Measurements from ENCODE around the gene CMC1. TPM values are rescaled to one million over a fixed set of nuclear protein-coding genes. Genes with fewer than 3 reads are reported as not detected.
"Not testable (repeated sequence)": the region's sequence is repeated elsewhere in the genome, so short reads cannot be mapped to it uniquely, and the experiment has no call there.

Gene CMC1
- total RNA-seq, 1 experiment from 2014 or later, result 4.4 TPM

GRCh38 chr3:28244491-28244890, 3.1 kb downstream of the CMC1 start:
- DNase-seq (ENCODE audit: low spot score), result no peak

- DNase-seq (ENCODE audit: low spot score), result no peak
These were observed 5.9 kb downstream of the CMC1 start for GRCh38 chr3:28247286-28247685.

- DNase-seq (ENCODE audit: low spot score), result no peak
These were observed 9.6 kb downstream of the CMC1 start for GRCh38 chr3:28250999-28251398.

- no peak for DNase-seq (ENCODE audit: low spot score)
These were observed 10.6 kb downstream of the CMC1 start for GRCh38 chr3:28252001-28252431.

GRCh38 chr3:28253040-28253715, 11.8 kb downstream of the CMC1 start:
- no peak for DNase-seq (ENCODE audit: low spot score)

GRCh38 chr3:28262001-28262400, 20.6 kb downstream of the CMC1 start:
- no peak for DNase-seq (ENCODE audit: low spot score)

- no peak for DNase-seq (ENCODE audit: low spot score)
These were observed 24.2 kb downstream of the CMC1 start for GRCh38 chr3:28265641-28266040.

- no peak for DNase-seq (ENCODE audit: low spot score)
These were observed 26.8 kb downstream of the CMC1 start for GRCh38 chr3:28267984-28268849.

GRCh38 chr3:28268989-28269388, 27.6 kb downstream of the CMC1 start:
- no peak for DNase-seq (ENCODE audit: low spot score)

- DNase-seq (ENCODE audit: low spot score), result not testable (repeated sequence)
These were observed 28.5 kb downstream of the CMC1 start for GRCh38 chr3:28269884-28270283.

- no peak for DNase-seq (ENCODE audit: low spot score)
These were observed 32.4 kb downstream of the CMC1 start for GRCh38 chr3:28273837-28274236.

- no peak for DNase-seq (ENCODE audit: low spot score)
These were observed 37.5 kb downstream of the CMC1 start for GRCh38 chr3:28278918-28279317.

GRCh38 chr3:28279770-28280169, 38.4 kb downstream of the CMC1 start:
- no peak for DNase-seq (ENCODE audit: low spot score)

GRCh38 chr3:28280781-28281180, 39.4 kb downstream of the CMC1 start:
- no peak for DNase-seq (ENCODE audit: low spot score)

- peak; percentile 57 for DNase-seq (ENCODE audit: low spot score)
These were observed 45.2 kb downstream of the CMC1 start for GRCh38 chr3:28286595-28286994.

GRCh38 chr3:28287046-28287445, 45.6 kb downstream of the CMC1 start:
- DNase-seq (ENCODE audit: low spot score), result no peak

GRCh38 chr3:28290863-28291300, 49.5 kb downstream of the CMC1 start:
- no peak for DNase-seq (ENCODE audit: low spot score)

GRCh38 chr3:28291577-28291976, 50.2 kb downstream of the CMC1 start:
- no peak for DNase-seq (ENCODE audit: low spot score)

GRCh38 chr3:28292622-28293021, 51.2 kb downstream of the CMC1 start:
- DNase-seq (ENCODE audit: low spot score), result no peak

GRCh38 chr3:28294667-28295413, 53.4 kb downstream of the CMC1 start:
- DNase-seq (ENCODE audit: low spot score), result no peak

- no peak for DNase-seq (ENCODE audit: low spot score)
These were observed 54.6 kb downstream of the CMC1 start for GRCh38 chr3:28295898-28296490.

GRCh38 chr3:28299705-28300104, 58.3 kb downstream of the CMC1 start:
- DNase-seq (ENCODE audit: low spot score), result no peak
